Caco-2 (cell line): ENCODE measurements around the gene SLC44A5. TPM values are rescaled to one million over a fixed set of nuclear protein-coding genes. Genes with fewer than 3 reads are reported as not detected.

Source experiments
- BruUV-seq: library from RNA; stranded (reverse); fragments of 400-500 nt; replicated peaks from 2 replicates; lab custom pipeline; 2021; lab: Mats Ljungman, UMichigan
- CTCF ChIA-PET: fragments of 300-600 bp; sonication (Branson Sonifier 250); formaldehyde crosslinking; loops from one replicate; lab custom pipeline; 2022; ENCODE audit warnings: antibody characterized with exemption; lab: Charles Lee
- POLR2A ChIA-PET: fragments of 300-600 bp; sonication (Branson Sonifier 250); formaldehyde crosslinking; loops from one replicate; lab custom pipeline; 2022; ENCODE audit warnings: antibody characterized with exemption; lab: Charles Lee
- DNase-seq, 2 experiments: peaks; one replicate each; pipeline versions ENCODE4 v3.0.0 to v3.0.0-alpha.2; 2020 to 2022
- H3K27me3 ChIP-seq: replicated peaks from 2 replicates; pipeline ENCODE4 v1.6.0; 2011; ENCODE audit warnings: low read length; ENCODE audit not compliant: control insufficient read depth, insufficient read depth
- H3K36me3 ChIP-seq: 2 replicates; pipeline ENCODE4 v1.5.1; 2011; ENCODE audit warnings: low read length; ENCODE audit not compliant: control insufficient read depth, insufficient read depth
- H3K4me1 ChIP-seq: fragments of 250-450 bp; sonication (Bioruptor Pico); 2 replicates; pipeline ENCODE4 v1.5.1; 2020; ENCODE audit warnings: mild to moderate bottlenecking
- H3K4me3 ChIP-seq: 2 replicates; pipeline ENCODE4 v1.5.1; 2011; ENCODE audit warnings: low read depth, mild to moderate bottlenecking, control low read depth, low read length
- H3K9me3 ChIP-seq: fragments of 250-450 bp; sonication (Bioruptor Pico); 2 replicates; pipeline ENCODE4 v1.5.1; 2020; ENCODE audit warnings: mild to moderate bottlenecking, moderate library complexity
- H3K27ac Mint-ChIP-seq: one replicate; pipeline ENCODE4 v1.8.0; 2022; ENCODE audit warnings: mixed read lengths; ENCODE audit not compliant: unreplicated experiment
- H3K27me3 Mint-ChIP-seq: one replicate; pipeline ENCODE4 v1.8.0; 2022; ENCODE audit warnings: mixed read lengths; ENCODE audit not compliant: insufficient read depth, unreplicated experiment
- H3K36me3 Mint-ChIP-seq: one replicate; pipeline ENCODE4 v1.8.0; 2022; ENCODE audit warnings: mild to moderate bottlenecking, mixed read lengths; ENCODE audit not compliant: insufficient read depth, unreplicated experiment
- H3K4me1 Mint-ChIP-seq: one replicate; pipeline ENCODE4 v1.8.0; 2022; ENCODE audit warnings: low read depth, mixed read lengths; ENCODE audit not compliant: unreplicated experiment
- H3K4me3 Mint-ChIP-seq: one replicate; pipeline ENCODE4 v1.8.0; 2022; ENCODE audit warnings: mild to moderate bottlenecking, moderate library complexity, mixed read lengths; ENCODE audit not compliant: unreplicated experiment
- H3K9me3 Mint-ChIP-seq: one replicate; pipeline ENCODE4 v1.8.0; 2022; ENCODE audit warnings: mixed read lengths; ENCODE audit not compliant: unreplicated experiment
- intact Hi-C: fragments of 100-400 bp; cut with micrococcal nuclease; formaldehyde crosslinking; loops from one replicate; pipeline ENCODE4 v1.10.0; 2022; ENCODE audit not compliant: unreplicated experiment
- total RNA-seq: library from RNA; stranded (reverse); gene quantifications from 2 replicates; pipeline ENCODE4 v1.2.3, GENCODE V29; 2022
- TF ChIP-seq, protein P1 (sequence below), 2 experiments: fragments of 200-600 bp in 1 of 2; IDR thresholded peaks; 1 replicate in 1 of 2; 2 replicates in 1 of 2; pipeline versions ENCODE4 v1.5.1 to v1.8.0; 2011 to 2022; ENCODE audit warnings: antibody characterized with exemption in 1 of 2, control low read depth in 1 of 2, inconsistent platforms in 1 of 2, low read depth in 1 of 2, low read length in 1 of 2, mild to moderate bottlenecking in 1 of 2, moderate library complexity in 1 of 2; ENCODE audit not compliant: insufficient read depth in 1 of 2, severe bottlenecking in 1 of 2, unreplicated experiment in 1 of 2

SLC44A5 gene
- total RNA-seq, 1 experiment from 2014 or later = 13.6 TPM

DNA sequence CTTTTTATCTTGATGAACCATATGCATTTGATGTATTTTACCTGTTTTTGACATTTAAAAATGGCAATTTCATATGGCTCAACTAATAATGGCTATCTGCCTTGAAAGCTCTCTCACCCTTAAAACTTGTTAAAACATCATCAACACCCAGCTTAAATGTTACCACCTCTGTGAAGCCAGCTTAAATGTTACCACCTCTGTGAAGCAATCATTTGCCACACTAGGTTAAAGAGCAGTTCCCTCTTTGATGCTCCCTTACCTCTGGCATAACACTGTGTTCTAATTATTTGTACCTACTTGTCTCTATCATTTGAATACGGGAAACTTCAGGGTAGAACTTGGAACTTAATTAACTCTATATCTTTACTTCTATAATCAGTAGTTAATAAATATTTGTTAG is 294.7 kb downstream of the SLC44A5 start:
- intact Hi-C loops = no loop called here
- H3K9me3 Mint-ChIP-seq = no peaks in the 10 kb centered on the region
- POLR2A ChIA-PET = no interaction called here
- Histone ChIP-seq H3K27me3 (no peaks in the 10 kb centered on the region), H3K4me1 (no peaks in the 10 kb centered on the region), H3K4me3 (no peak overlapping the region), H3K36me3 (no peaks in the 10 kb centered on the region), H3K9me3 (no peaks in the 10 kb centered on the region)
- BruUV-seq = no TSS peak
- TF ChIP-seq, protein P1, sequence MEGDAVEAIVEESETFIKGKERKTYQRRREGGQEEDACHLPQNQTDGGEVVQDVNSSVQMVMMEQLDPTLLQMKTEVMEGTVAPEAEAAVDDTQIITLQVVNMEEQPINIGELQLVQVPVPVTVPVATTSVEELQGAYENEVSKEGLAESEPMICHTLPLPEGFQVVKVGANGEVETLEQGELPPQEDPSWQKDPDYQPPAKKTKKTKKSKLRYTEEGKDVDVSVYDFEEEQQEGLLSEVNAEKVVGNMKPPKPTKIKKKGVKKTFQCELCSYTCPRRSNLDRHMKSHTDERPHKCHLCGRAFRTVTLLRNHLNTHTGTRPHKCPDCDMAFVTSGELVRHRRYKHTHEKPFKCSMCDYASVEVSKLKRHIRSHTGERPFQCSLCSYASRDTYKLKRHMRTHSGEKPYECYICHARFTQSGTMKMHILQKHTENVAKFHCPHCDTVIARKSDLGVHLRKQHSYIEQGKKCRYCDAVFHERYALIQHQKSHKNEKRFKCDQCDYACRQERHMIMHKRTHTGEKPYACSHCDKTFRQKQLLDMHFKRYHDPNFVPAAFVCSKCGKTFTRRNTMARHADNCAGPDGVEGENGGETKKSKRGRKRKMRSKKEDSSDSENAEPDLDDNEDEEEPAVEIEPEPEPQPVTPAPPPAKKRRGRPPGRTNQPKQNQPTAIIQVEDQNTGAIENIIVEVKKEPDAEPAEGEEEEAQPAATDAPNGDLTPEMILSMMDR (IDR thresholded peaks at IDR 0.05; ENCODE audit: insufficient read depth in 1 of 2, low read depth in 1 of 2, low read length in 1 of 2, severe bottlenecking in 1 of 2, unreplicated experiment in 1 of 2) = no peak
- CTCF ChIA-PET = no interaction called here
- no peak overlapping the region for H3K27ac Mint-ChIP-seq
- H3K4me1 Mint-ChIP-seq = peaks cover 7% of the 10 kb centered on the region
- H3K27me3 Mint-ChIP-seq = no peaks in the 10 kb centered on the region
- no peaks in the 10 kb centered on the region for H3K36me3 Mint-ChIP-seq
- DNase-seq = no peak
- H3K4me3 Mint-ChIP-seq = no peak overlapping the region

DNA sequence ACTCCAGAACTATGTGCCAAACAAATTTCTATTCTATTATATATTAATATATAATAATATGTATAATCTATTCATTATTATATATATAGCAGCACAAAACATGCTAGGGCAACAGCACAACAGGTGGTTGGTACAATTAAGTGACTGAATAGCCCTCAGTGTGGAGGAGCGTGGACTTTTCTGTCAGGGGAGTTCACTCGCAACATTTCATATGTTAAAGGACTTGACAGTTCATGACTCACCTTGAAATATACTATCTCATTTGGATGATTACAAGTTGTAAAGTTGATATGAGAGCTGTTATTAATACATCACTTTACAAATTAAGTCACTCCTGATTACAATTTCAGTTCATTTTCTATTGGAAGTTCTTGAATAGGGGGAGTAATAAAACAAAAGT is 298.3 kb downstream of the SLC44A5 start:
- Mint-ChIP-seq H3K4me1 (peaks cover 7% of the 10 kb centered on the region), H3K9me3 (no peaks in the 10 kb centered on the region), H3K27me3 (no peaks in the 10 kb centered on the region), H3K36me3 (no peaks in the 10 kb centered on the region), H3K4me3 (no peak overlapping the region), H3K27ac (no peak overlapping the region)
- BruUV-seq = no TSS peak
- Histone ChIP-seq H3K4me1 (no peaks in the 10 kb centered on the region), H3K27me3 (no peaks in the 10 kb centered on the region), H3K9me3 (no peaks in the 10 kb centered on the region), H3K4me3 (no peak overlapping the region), H3K36me3 (no peaks in the 10 kb centered on the region)
- TF ChIP-seq, protein P1 (IDR thresholded peaks at IDR 0.05; ENCODE audit: insufficient read depth in 1 of 2, low read depth in 1 of 2, low read length in 1 of 2, severe bottlenecking in 1 of 2, unreplicated experiment in 1 of 2) = no peak
- ChIA-PET CTCF (no interaction called here), POLR2A (no interaction called here)
- no peak for DNase-seq
- intact Hi-C loops = no loop called here

DNA sequence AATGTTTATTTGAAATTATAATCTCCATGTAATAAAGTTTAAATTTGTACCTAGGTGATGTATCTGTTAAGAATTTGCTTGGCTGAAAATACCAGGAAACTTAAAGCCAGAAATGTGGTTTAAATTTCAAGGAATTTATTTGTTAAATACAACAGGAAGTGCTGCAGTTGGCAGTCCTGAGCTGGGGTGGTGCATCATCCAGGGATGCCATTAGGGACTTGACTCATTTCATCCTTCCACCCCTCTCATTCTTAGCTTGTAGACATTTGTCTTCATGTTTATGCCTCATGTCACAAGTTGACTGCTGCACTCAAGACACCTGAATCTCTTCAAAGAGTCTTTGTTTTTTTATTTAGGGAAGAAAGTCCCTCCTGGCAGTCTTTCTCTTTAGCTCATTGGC is 300.8 kb downstream of the SLC44A5 start:
- DNase-seq = no peak
- intact Hi-C loops = no loop called here
- BruUV-seq = no TSS peak
- Mint-ChIP-seq H3K27me3 (no peaks in the 10 kb centered on the region), H3K9me3 (no peaks in the 10 kb centered on the region), H3K27ac (no peak overlapping the region), H3K4me3 (no peak overlapping the region), H3K4me1 (no peaks in the 10 kb centered on the region), H3K36me3 (no peaks in the 10 kb centered on the region)
- H3K27me3 ChIP-seq = no peaks in the 10 kb centered on the region
- H3K9me3 ChIP-seq = no peaks in the 10 kb centered on the region
- ChIA-PET CTCF (no interaction called here), POLR2A (no interaction called here)
- TF ChIP-seq, protein P1 (IDR thresholded peaks at IDR 0.05; ENCODE audit: insufficient read depth in 1 of 2, low read depth in 1 of 2, low read length in 1 of 2, severe bottlenecking in 1 of 2, unreplicated experiment in 1 of 2) = no peak
- H3K36me3 ChIP-seq = no peaks in the 10 kb centered on the region
- H3K4me1 ChIP-seq = no peaks in the 10 kb centered on the region
- no peak overlapping the region for H3K4me3 ChIP-seq
